Activated CD4-positive, alpha-beta memory T cell treated with anti-CD3 and anti-CD28 coated beads, Interleukin-2, amount 10 ng/mL, durations not matched to agents 7 days and 5 days (primary cell): Measurements from ENCODE around the gene FES. TPM values are rescaled to one million over a fixed set of nuclear protein-coding genes. Genes with fewer than 3 reads are reported as not detected.

Source experiments
- CTCF ChIA-PET: fragments of 350-600 bp; sonication (Branson Sonifier 250); formaldehyde crosslinking; loops from one replicate; lab custom pipeline; 2021; ENCODE audit warnings: antibody characterized with exemption, inconsistent platforms; lab: Charles Lee
- POLR2A ChIA-PET: fragments of 350-600 bp; sonication (Branson Sonifier 250); formaldehyde crosslinking; loops from one replicate; lab custom pipeline; 2021; ENCODE audit warnings: antibody characterized with exemption; lab: Charles Lee
- DNase-seq: peaks from one replicate; pipeline ENCODE4 v3.0.0-alpha.2; 2020
- H3K27ac Mint-ChIP-seq: one replicate; pipeline ENCODE4 v1.8.0; 2021; ENCODE audit warnings: mild to moderate bottlenecking, mixed read lengths
- H3K27me3 Mint-ChIP-seq: one replicate; pipeline ENCODE4 v1.8.0; 2021; ENCODE audit warnings: mixed read lengths
- H3K36me3 Mint-ChIP-seq: one replicate; pipeline ENCODE4 v1.8.0; 2021; ENCODE audit warnings: low read depth, mixed read lengths
- H3K4me1 Mint-ChIP-seq: one replicate; pipeline ENCODE4 v1.8.0; 2021; ENCODE audit warnings: mixed read lengths
- H3K4me3 Mint-ChIP-seq: one replicate; pipeline ENCODE4 v1.8.0; 2021; ENCODE audit warnings: mild to moderate bottlenecking, mixed read lengths
- H3K9me3 Mint-ChIP-seq: one replicate; pipeline ENCODE4 v1.8.0; 2021; ENCODE audit warnings: mixed read lengths
- total RNA-seq, 2 experiments: library from RNA; stranded (reverse); gene quantifications; one replicate each; pipeline ENCODE4 v1.2.3, GENCODE V29; 2021

The FES gene
- total RNA-seq, 2 experiments from 2014 or later = 31.2 to 32.4 TPM

DNA sequence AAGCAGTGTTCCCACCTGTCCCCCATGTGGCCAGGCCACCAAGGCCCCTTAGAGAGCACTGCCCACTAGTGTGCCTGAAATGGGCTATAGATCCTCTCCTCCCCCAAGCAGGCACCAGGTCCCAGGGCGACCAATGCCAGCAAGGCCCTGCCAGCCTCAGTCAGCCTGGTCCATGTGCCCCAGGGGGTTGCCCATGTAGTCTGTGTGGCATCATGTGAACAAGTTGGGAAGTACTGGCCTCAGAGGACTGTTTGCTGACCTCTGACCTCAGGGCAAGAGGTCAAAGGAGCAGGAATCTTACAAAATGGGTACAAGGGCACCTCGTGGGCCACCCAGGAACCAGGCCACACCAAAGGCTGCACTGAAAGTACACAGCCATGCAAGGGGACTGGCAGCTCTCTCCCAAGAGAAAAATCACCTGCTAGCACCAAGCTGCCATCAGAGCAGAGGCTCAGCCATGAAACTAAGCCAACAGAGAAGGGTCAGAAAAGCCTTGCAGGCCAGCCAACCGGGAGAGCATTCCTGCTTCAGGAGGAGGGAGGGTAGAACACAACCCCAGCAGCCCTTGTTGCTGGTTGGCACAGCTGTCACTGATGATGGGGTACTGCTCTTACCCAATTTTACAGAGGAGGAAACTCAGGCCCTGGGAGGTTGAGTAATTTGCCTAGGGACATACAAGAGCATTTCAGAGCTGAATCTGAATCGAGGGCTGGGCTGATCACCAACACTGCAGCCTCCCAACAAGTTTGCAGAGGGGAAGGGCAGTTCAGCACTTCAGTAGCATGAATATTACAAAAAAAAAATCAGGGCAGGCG lies 21.1 kb upstream of the FES start:
- Mint-ChIP-seq H3K4me1 (peaks cover 61% of the 10 kb centered on the region), H3K4me3 (no peak overlapping the region), H3K36me3 (no peaks in the 10 kb centered on the region), H3K9me3 (no peaks in the 10 kb centered on the region), H3K27me3 (no peaks in the 10 kb centered on the region), H3K27ac (no peak overlapping the region)
- ChIA-PET POLR2A (interaction anchor here (0.9 to 1.3 kb wide), 4 partner anchors 10 to 146 kb away, joined by 3 to 6 read pairs (median 4); partner anchors contain the start of gene BLM), CTCF (interaction anchor here (0.8 to 1.5 kb wide), 3 partner anchors 11 to 23 kb away, joined by 3 to 6 read pairs (median 3); no protein-coding TSS in a partner anchor)
- no peak for DNase-seq

- Mint-ChIP-seq H3K9me3 (no peaks in the 10 kb centered on the region), H3K4me1 (peaks cover 65% of the 10 kb centered on the region), H3K36me3 (no peaks in the 10 kb centered on the region), H3K27me3 (no peaks in the 10 kb centered on the region), H3K4me3 (no peak overlapping the region), H3K27ac (no peak overlapping the region)
- ChIA-PET POLR2A (interaction anchor here (0.9 to 1.3 kb wide), 3 partner anchors 8 to 147 kb away, joined by 3 to 4 read pairs (median 3); partner anchors contain the start of gene BLM), CTCF (interaction anchor here (0.7 to 1.5 kb wide), 3 partner anchors 11 to 47 kb away, joined by 3 to 6 read pairs (median 3); no protein-coding TSS in a partner anchor)
- no peak for DNase-seq
Measured at GRCh38 chr15:90863987-90864386, 20.3 kb upstream of the FES start.

GRCh38 chr15:90864507-90864906 lies 19.8 kb upstream of the FES start:
- Mint-ChIP-seq H3K27ac (no peak overlapping the region), H3K9me3 (no peaks in the 10 kb centered on the region), H3K27me3 (no peaks in the 10 kb centered on the region), H3K36me3 (no peaks in the 10 kb centered on the region), H3K4me3 (no peak overlapping the region), H3K4me1 (peaks cover 66% of the 10 kb centered on the region)
- POLR2A ChIA-PET = interaction anchor here (0.9 to 1.0 kb wide), 2 partner anchors 8 to 9 kb away, joined by 3 read pairs; no protein-coding TSS in a partner anchor
- DNase-seq = no peak
- CTCF ChIA-PET = interaction anchor here (0.7 to 1.5 kb wide), 3 partner anchors 12 to 48 kb away, joined by 3 to 6 read pairs (median 3); no protein-coding TSS in a partner anchor

- no peaks in the 10 kb centered on the region for H3K9me3 Mint-ChIP-seq
- H3K4me3 Mint-ChIP-seq = no peak overlapping the region
- peaks cover 8% of the 10 kb centered on the region for H3K36me3 Mint-ChIP-seq
- H3K27ac Mint-ChIP-seq = no peak overlapping the region
- H3K4me1 Mint-ChIP-seq = peaks cover 70% of the 10 kb centered on the region
- ChIA-PET CTCF (no interaction called here), POLR2A (no interaction called here)
- no peak for DNase-seq
- no peaks in the 10 kb centered on the region for H3K27me3 Mint-ChIP-seq
Measured at GRCh38 chr15:90865702-90866101, 18.6 kb upstream of the FES start.

DNA sequence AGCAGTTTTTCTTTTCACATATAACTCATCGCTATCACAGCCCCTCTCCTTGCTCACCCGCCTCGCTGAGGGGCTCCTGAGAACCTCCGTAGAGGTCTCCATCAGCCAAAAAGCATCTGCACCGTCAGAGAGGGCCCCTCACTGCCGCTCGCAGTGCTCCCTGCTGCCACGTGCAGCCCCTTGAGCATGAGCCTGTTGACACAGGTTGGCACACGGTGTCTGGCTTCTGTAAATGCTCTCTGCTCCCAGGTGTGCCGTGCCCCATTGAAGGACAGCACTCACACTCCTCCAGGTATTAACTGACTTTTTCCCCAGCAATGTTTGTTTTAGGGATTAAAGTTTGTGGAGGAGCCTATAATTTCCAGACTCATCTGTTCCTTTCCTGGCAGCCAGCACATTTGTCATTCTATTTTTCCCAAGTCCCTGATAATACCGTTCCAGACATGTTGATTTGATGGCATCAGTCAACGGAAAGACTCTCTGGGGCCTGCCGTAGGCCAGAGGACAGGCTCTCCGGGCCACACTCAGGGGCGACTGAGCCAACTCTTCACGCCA lies 18.1 kb upstream of the FES start:
- POLR2A ChIA-PET = interaction anchor here (5.7 to 5.9 kb wide), 2 partner anchors 7 to 13 kb away, joined by 50 to 93 read pairs; no protein-coding TSS in a partner anchor
- Mint-ChIP-seq H3K4me3 (no peak overlapping the region), H3K4me1 (peaks cover 68% of the 10 kb centered on the region), H3K27ac (no peak overlapping the region), H3K27me3 (no peaks in the 10 kb centered on the region), H3K36me3 (peaks cover 11% of the 10 kb centered on the region), H3K9me3 (no peaks in the 10 kb centered on the region)
- CTCF ChIA-PET = no interaction called here
- no peak for DNase-seq

DNA sequence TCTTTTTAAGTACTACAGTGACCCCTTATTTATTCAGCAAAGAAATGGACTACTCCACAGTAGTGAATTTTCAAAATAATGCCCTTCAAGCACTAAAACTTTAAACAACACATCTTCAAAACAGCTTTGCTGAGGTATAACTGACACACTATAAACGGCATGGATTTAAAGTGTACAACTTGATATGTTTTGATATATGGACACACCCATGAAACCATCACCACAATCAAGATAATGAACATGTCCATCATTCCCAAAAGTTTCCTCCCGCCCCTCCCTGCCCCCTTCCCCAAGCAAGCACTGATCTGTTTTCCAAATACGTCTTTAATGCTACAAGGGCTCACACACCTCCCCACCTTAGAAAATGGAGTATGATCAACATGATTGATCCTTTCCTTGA lies 17.5 kb upstream of the FES start:
- H3K27ac Mint-ChIP-seq = no peak overlapping the region
- H3K9me3 Mint-ChIP-seq = no peaks in the 10 kb centered on the region
- CTCF ChIA-PET = no interaction called here
- POLR2A ChIA-PET = interaction anchor here (2.3 to 5.9 kb wide), 3 partner anchors 7 to 28 kb away, joined by 10 to 93 read pairs (median 50); no protein-coding TSS in a partner anchor
- H3K4me3 Mint-ChIP-seq = no peak overlapping the region
- no peaks in the 10 kb centered on the region for H3K27me3 Mint-ChIP-seq
- no peak for DNase-seq
- H3K36me3 Mint-ChIP-seq = peaks cover 11% of the 10 kb centered on the region
- peaks cover 65% of the 10 kb centered on the region for H3K4me1 Mint-ChIP-seq

- Mint-ChIP-seq H3K36me3 (peaks cover 23% of the 10 kb centered on the region), H3K4me1 (peaks cover 59% of the 10 kb centered on the region), H3K27me3 (no peaks in the 10 kb centered on the region), H3K27ac (peak within 1 kb of the TSS; percentile 91), H3K4me3 (peak within 1 kb of the TSS; percentile 85), H3K9me3 (no peaks in the 10 kb centered on the region)
- DNase-seq = no peak
- CTCF ChIA-PET = interaction anchor here (0.7 to 1.3 kb wide), 4 partner anchors 15 to 150 kb away, joined by 3 to 5 read pairs (median 4); no protein-coding TSS in a partner anchor
- POLR2A ChIA-PET = interaction anchor here (1.8 to 5.9 kb wide), 6 partner anchors 9 to 52 kb away, joined by 4 to 93 read pairs (median 42); no protein-coding TSS in a partner anchor
Measured at GRCh38 chr15:90868261-90868689, 16.0 kb upstream of the FES start, which contains the start of gene FURIN. Gene FURIN, plus strand, starts transcription at chr15:90868588. Its CDS starts 7,153 bp downstream, at chr15:90875741.

DNA sequence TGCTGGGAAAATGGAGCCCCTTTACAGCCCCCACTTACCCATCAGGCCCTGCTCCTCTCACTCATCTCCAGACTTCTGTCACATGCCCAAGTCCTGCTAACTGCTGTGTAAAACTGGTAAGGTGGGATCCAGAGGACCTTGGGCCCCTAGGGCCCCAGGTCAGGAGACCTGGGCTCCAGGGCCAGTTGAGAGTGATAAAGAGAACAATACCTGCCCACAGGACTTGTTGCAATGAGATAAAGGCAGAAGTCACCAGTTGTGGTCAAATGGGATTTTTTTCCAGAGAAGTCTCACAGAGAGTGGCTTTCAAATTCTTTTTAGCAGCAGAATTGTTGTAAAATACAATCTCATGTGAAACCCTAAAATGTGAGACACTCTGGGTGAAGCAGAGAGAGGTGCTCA lies 15.2 kb upstream of the FES start:
- H3K36me3 Mint-ChIP-seq = peaks cover 32% of the 10 kb centered on the region
- no peaks in the 10 kb centered on the region for H3K9me3 Mint-ChIP-seq
- peaks cover 55% of the 10 kb centered on the region for H3K4me1 Mint-ChIP-seq
- peak overlapping the region; percentile 85 for H3K4me3 Mint-ChIP-seq
- DNase-seq = no peak
- no peaks in the 10 kb centered on the region for H3K27me3 Mint-ChIP-seq
- CTCF ChIA-PET = interaction anchor here (1.3 kb wide), 1 partner anchor 16 kb away, joined by 5 read pairs; no protein-coding TSS in a partner anchor
- H3K27ac Mint-ChIP-seq = peak overlapping the region; percentile 91
- POLR2A ChIA-PET = interaction anchor here (1.6 to 5.9 kb wide), 9 partner anchors 10 to 151 kb away, joined by 4 to 93 read pairs (median 23); partner anchors contain the start of gene BLM

DNA sequence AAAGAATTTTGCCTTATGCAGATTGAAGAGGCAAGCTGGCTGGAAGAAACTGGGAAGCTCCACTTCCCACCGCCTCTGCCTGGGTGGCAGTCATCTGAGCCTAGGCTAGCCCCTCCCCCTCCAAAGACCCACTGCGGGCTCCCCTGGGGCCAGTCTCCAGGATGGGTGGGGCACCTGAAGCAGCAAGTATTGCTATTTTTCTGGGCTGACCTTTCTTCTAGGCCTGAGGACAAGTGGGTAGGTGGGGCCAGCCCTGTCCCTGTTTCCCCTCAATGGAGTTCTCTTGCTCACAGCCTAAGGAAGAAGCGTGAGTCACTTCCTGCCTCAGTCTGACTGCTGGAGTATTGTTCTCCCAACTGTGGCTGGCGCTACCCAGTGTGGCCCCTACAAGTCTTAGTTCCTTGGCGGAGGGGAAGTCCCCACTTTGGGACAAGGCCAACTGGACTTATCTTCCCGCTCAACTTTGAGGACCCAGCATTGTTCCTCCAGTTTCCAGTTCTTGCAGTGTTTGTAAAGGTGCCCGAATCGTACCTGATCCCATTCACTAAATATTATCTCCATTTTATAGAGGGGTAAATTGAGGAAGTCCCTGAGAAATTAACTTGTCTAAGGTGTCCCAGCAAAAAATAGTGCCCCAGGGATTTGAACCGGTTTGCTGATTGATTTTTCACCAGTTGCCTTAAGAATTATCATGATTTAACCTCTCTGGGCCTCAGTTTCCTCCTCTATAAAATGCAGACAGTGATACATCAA lies 14.5 kb upstream of the FES start:
- Mint-ChIP-seq H3K4me3 (peak overlapping the region; percentile 85), H3K27ac (peak overlapping the region; percentile 91), H3K9me3 (no peaks in the 10 kb centered on the region), H3K36me3 (peaks cover 38% of the 10 kb centered on the region), H3K4me1 (peaks cover 59% of the 10 kb centered on the region), H3K27me3 (no peaks in the 10 kb centered on the region)
- CTCF ChIA-PET = interaction anchor here (1.0 to 2.3 kb wide), 5 partner anchors 16 to 62 kb away, joined by 5 to 14 read pairs (median 6); partner anchors contain the start of gene HDDC3
- peak; percentile 63 for DNase-seq
- POLR2A ChIA-PET = interaction anchor here (0.9 to 5.9 kb wide), 14 partner anchors 10 to 192 kb away, joined by 3 to 93 read pairs (median 20); partner anchors contain the start of genes BLM and HDDC3

DNA sequence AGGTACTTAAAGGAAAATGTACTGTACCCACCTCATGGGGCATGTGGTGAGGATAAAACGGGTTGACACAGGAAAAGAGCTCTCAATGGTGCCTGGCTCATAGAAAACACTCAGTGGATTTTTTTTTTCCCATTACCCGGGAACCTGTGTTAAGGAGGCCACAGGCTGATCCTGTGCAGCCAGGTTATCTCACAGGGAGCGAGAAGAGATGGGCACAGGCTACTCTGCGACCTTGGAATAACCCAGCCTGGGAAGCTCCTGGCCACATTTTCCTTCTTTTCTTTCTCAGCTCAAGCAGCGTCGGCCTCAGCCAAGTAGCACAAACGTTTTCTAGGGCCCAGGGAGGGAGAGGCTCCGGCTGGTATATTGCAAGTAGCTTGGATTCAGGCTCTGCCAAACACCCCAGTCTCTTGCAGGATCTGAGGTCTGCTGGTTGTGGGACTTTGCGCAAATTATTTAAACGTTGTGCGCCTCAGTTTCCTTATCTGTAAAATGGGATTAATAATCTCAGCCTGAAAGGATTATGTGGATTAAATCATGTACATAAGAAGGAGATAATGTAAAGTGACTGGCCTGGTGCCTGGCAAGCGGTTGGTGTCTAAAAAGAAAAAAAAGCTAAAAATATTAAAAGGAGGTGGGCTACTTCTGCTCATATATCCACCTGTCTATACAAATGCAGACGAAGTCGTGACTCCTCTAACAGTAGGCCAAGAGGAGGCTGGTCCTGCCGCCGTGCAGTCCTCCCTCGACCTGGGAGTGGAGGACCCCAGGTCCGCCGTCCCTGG lies 13.8 kb upstream of the FES start:
- peaks cover 66% of the 10 kb centered on the region for H3K4me1 Mint-ChIP-seq
- no peak for DNase-seq
- CTCF ChIA-PET = interaction anchor here (1.0 to 2.3 kb wide), 7 partner anchors 15 to 63 kb away, joined by 3 to 14 read pairs (median 5); partner anchors contain the start of gene HDDC3
- H3K27ac Mint-ChIP-seq = peak overlapping the region; percentile 91
- peaks cover 46% of the 10 kb centered on the region for H3K36me3 Mint-ChIP-seq
- POLR2A ChIA-PET = interaction anchor here (0.6 to 5.9 kb wide), 24 partner anchors 11 to 641 kb away, joined by 3 to 93 read pairs (median 6); partner anchors contain the start of genes BLM, FES, HDDC3 and UNC45A
- H3K9me3 Mint-ChIP-seq = no peaks in the 10 kb centered on the region
- peak overlapping the region; percentile 85 for H3K4me3 Mint-ChIP-seq
- no peaks in the 10 kb centered on the region for H3K27me3 Mint-ChIP-seq

- peak overlapping the region; percentile 91 for H3K27ac Mint-ChIP-seq
- no peaks in the 10 kb centered on the region for H3K9me3 Mint-ChIP-seq
- POLR2A ChIA-PET = interaction anchor here (0.8 to 5.9 kb wide), 27 partner anchors 12 to 641 kb away, joined by 3 to 93 read pairs (median 6); partner anchors contain the start of genes BLM, FES, HDDC3 and MAN2A2
- peaks cover 70% of the 10 kb centered on the region for H3K4me1 Mint-ChIP-seq
- peak overlapping the region; percentile 85 for H3K4me3 Mint-ChIP-seq
- DNase-seq = peak; percentile 38
- CTCF ChIA-PET = interaction anchor here (1.0 to 2.3 kb wide), 7 partner anchors 15 to 63 kb away, joined by 3 to 14 read pairs (median 5); partner anchors contain the start of gene HDDC3
- no peaks in the 10 kb centered on the region for H3K27me3 Mint-ChIP-seq
- peaks cover 53% of the 10 kb centered on the region for H3K36me3 Mint-ChIP-seq
Measured at GRCh38 chr15:90871139-90871715, 13.1 kb upstream of the FES start.
